ENCODE results near the gene ARSD.
"Not testable (repeated sequence)": the region's sequence is repeated elsewhere in the genome, so short reads cannot be mapped to it uniquely, and the experiment has no call there.

The ARSD gene

GRCh38 chrX:2898846-2899512, 30.2 kb downstream of the ARSD start:
- intact Hi-C loops (cut with DNase I) = no loop called here

GRCh38 chrX:2897690-2898623, 31.2 kb downstream of the ARSD start:
- peak in 2 of 42 donors; percentile 4 to 33 for DNase-seq
- intact Hi-C loops (cut with DNase I) = not testable (repeated sequence)

More at GRCh38 chrX:2898846-2899512, 30.2 kb downstream of the ARSD start:
- DNase-seq = peak in 1 of 42 donors; percentile 10

- intact Hi-C loops (cut with DNase I) = no loop called here
- DNase-seq = peak in 1 of 42 donors; percentile 34
Observed at GRCh38 chrX:2897311-2897689, 31.8 kb downstream of the ARSD start.

- intact Hi-C loops (cut with DNase I) = no loop called here
- DNase-seq = peak in 1 of 42 donors; percentile 12
Observed at GRCh38 chrX:2894885-2895292, 34.2 kb downstream of the ARSD start.

- no peak for DNase-seq
- intact Hi-C loops (cut with DNase I) = no loop called here
Observed at GRCh38 chrX:2892816-2893215, 36.3 kb downstream of the ARSD start.

- peak in 1 of 42 donors; percentile 7 for DNase-seq
- intact Hi-C loops (cut with DNase I) = not testable (repeated sequence)
Observed at GRCh38 chrX:2890536-2891460, 38.3 kb downstream of the ARSD start.

GRCh38 chrX:2889706-2890490, 39.2 kb downstream of the ARSD start:
- peak in 2 of 42 donors; percentile 8 to 32 for DNase-seq
- intact Hi-C loops (cut with DNase I) = not testable (repeated sequence)

GRCh38 chrX:2889045-2889605, 40.0 kb downstream of the ARSD start:
- intact Hi-C loops (cut with DNase I) = no loop called here
- peak in 1 of 42 donors; percentile 10 for DNase-seq

- intact Hi-C loops (cut with DNase I) = no loop called here
Observed at GRCh38 chrX:2888309-2888708, 40.8 kb downstream of the ARSD start.

GRCh38 chrX:2883770-2884169, 45.4 kb downstream of the ARSD start:
- DNase-seq = no peak
- intact Hi-C loops (cut with DNase I) = no loop called here

More at GRCh38 chrX:2888309-2888708, 40.8 kb downstream of the ARSD start:
- no peak for DNase-seq

- no peak for DNase-seq
- intact Hi-C loops (cut with DNase I) = no loop called here
Observed at GRCh38 chrX:2879670-2880069, 49.5 kb downstream of the ARSD start.

GRCh38 chrX:2878563-2878962, 50.6 kb downstream of the ARSD start:
- DNase-seq = no peak
- intact Hi-C loops (cut with DNase I) = no loop called here

- no peak for DNase-seq
Observed at GRCh38 chrX:2875798-2876399, 53.2 kb downstream of the ARSD start.

GRCh38 chrX:2875136-2875481, 54.0 kb downstream of the ARSD start:
- intact Hi-C loops (cut with DNase I) = no loop called here

More at GRCh38 chrX:2875798-2876399, 53.2 kb downstream of the ARSD start:
- intact Hi-C loops (cut with DNase I) = no loop called here

GRCh38 chrX:2874222-2875135, 54.7 kb downstream of the ARSD start:
- intact Hi-C loops (cut with DNase I) = no loop called here
- no peak for DNase-seq

More at GRCh38 chrX:2875136-2875481, 54.0 kb downstream of the ARSD start:
- no peak for DNase-seq

GRCh38 chrX:2872671-2873277, 56.4 kb downstream of the ARSD start:
- intact Hi-C loops (cut with DNase I) = no loop called here
- no peak for DNase-seq
